ENCODE data around the gene ZNF540.

The ZNF540 gene

GRCh38 chr19:37594304-37594981 lies at the start of gene ZNF540, which contains the start of gene ZNF571:
ZNF540 (plus strand) TSS chr19:37594876; CDS start chr19:37598448, 3,572 bp downstream.
ZNF571 (minus strand) TSS chr19:37594792; CDS start chr19:37586676, 8,116 bp downstream.
- H3K4me3 ChIP-seq (ENCODE audit: low read depth, low read length): peak within 1 kb of the TSS; percentile 90
- TF ChIP-seq CTCF (IDR thresholded peaks at IDR 0.05; ENCODE audit: low read depth, low read length): no peak

- peak overlapping the region; percentile 76 for H3K4me3 ChIP-seq (ENCODE audit: low read depth, low read length)
- peak; percentile 37; the same call in 1 of the 2 replicates for TF ChIP-seq CTCF (IDR thresholded peaks at IDR 0.05; ENCODE audit: low read depth, low read length)
These were observed 43.3 kb upstream of the ZNF540 start for GRCh38 chr19:37551129-37551993.

- no peak overlapping the region for H3K4me3 ChIP-seq (ENCODE audit: low read depth, low read length)
- TF ChIP-seq CTCF (IDR thresholded peaks at IDR 0.05; ENCODE audit: low read depth, low read length): no peak
These were observed 31.2 kb upstream of the ZNF540 start for GRCh38 chr19:37563518-37563917.

GRCh38 chr19:37564624-37565369 lies 29.9 kb upstream of the ZNF540 start:
- TF ChIP-seq CTCF (IDR thresholded peaks at IDR 0.05; ENCODE audit: low read depth, low read length): no peak
- H3K4me3 ChIP-seq (ENCODE audit: low read depth, low read length): no peak overlapping the region

GRCh38 chr19:37565370-37565669 lies 29.4 kb upstream of the ZNF540 start:
- no peak overlapping the region for H3K4me3 ChIP-seq (ENCODE audit: low read depth, low read length)
- TF ChIP-seq CTCF (IDR thresholded peaks at IDR 0.05; ENCODE audit: low read depth, low read length): no peak

GRCh38 chr19:37572203-37572602 lies 22.5 kb upstream of the ZNF540 start:
- TF ChIP-seq CTCF (IDR thresholded peaks at IDR 0.05; ENCODE audit: low read depth, low read length): no peak
- H3K4me3 ChIP-seq (ENCODE audit: low read depth, low read length): no peak overlapping the region

Data from WI38 (cell line).